OCI-LY3 (cell line): ENCODE results near the gene CACNA1B.
A peak's percentile ranks its signal among the peaks of the same experiment; 100 is the strongest.

Source experiments
- H2AFZ ChIP-seq: fragments of 200-600, 300-600 bp; shearing (Covaris generic); 2 replicates; pipeline ENCODE4 v1.6.0; 2014; ENCODE audit warnings: antibody characterized with exemption, low read depth, low read length
- H3K27ac ChIP-seq: fragments of 200-600, 300-600 bp; sonication (generic); 2 replicates; pipeline ENCODE4 v1.5.1; 2014; ENCODE audit warnings: mild to moderate bottlenecking, low read length, moderate library complexity, mixed read lengths
- H3K27me3 ChIP-seq: fragments of 200-600, 300-600 bp; sonication (generic); 2 replicates; pipeline ENCODE4 v1.6.1; 2014; ENCODE audit warnings: low read depth, low read length, mixed read lengths
- H3K36me3 ChIP-seq: fragments of 200-600, 300-600 bp; sonication (generic); replicated peaks from 2 replicates; pipeline ENCODE3; 2014; ENCODE audit warnings: low read depth, low read length, mixed read lengths
- H3K4me1 ChIP-seq: fragments of 300-600, 200-600 bp; sonication (generic); 2 replicates; pipeline ENCODE4 v1.6.1; 2014; ENCODE audit warnings: low read length, mixed read lengths
- H3K4me2 ChIP-seq: fragments of 200-600, 300-600 bp; sonication (generic); 2 replicates; pipeline ENCODE4 v1.6.1; 2014; ENCODE audit warnings: low read length, mixed read lengths
- H3K4me3 ChIP-seq: fragments of 300-600, 200-600 bp; sonication (generic); 2 replicates; pipeline ENCODE4 v1.5.1; 2014; ENCODE audit warnings: antibody characterized with exemption, mild to moderate bottlenecking, low read length, moderate library complexity
- H3K79me2 ChIP-seq: fragments of 300-600, 200-600 bp; shearing (Covaris generic); 2 replicates; pipeline ENCODE4 v1.6.1; 2014; ENCODE audit warnings: mild to moderate bottlenecking, low read length, mixed read lengths
- H3K9ac ChIP-seq: fragments of 300-600, 200-600 bp; shearing (Covaris generic); 2 replicates; pipeline ENCODE4 v1.6.0; 2014; ENCODE audit warnings: mild to moderate bottlenecking, low read length, moderate library complexity
- H3K9me3 ChIP-seq: fragments of 200-600, 300-600 bp; shearing (Covaris generic); 2 replicates; pipeline ENCODE4 v1.6.1; 2014; ENCODE audit warnings: low read length, mixed read lengths; ENCODE audit not compliant: insufficient read depth
- H4K20me1 ChIP-seq: fragments of 200-600, 300-600 bp; sonication (generic); 2 replicates; pipeline ENCODE4 v1.6.1; 2016; ENCODE audit warnings: low read length, mixed read lengths; ENCODE audit not compliant: insufficient read depth
- EZH2phosphoT487 ChIP-seq: fragments of 200-600 bp; shearing (Covaris generic); IDR thresholded peaks from 2 replicates; pipeline ENCODE4 v1.6.1; 2018; ENCODE audit warnings: antibody characterized with exemption, mixed run types, low read depth
- TF ChIP-seq, protein P1 (sequence below): fragments of 200-600, 300-600 bp; sonication (generic); IDR thresholded peaks from 2 replicates; pipeline ENCODE4 v1.5.1; 2014; ENCODE audit warnings: antibody characterized with exemption, low read length, low read depth

CACNA1B gene

DNA sequence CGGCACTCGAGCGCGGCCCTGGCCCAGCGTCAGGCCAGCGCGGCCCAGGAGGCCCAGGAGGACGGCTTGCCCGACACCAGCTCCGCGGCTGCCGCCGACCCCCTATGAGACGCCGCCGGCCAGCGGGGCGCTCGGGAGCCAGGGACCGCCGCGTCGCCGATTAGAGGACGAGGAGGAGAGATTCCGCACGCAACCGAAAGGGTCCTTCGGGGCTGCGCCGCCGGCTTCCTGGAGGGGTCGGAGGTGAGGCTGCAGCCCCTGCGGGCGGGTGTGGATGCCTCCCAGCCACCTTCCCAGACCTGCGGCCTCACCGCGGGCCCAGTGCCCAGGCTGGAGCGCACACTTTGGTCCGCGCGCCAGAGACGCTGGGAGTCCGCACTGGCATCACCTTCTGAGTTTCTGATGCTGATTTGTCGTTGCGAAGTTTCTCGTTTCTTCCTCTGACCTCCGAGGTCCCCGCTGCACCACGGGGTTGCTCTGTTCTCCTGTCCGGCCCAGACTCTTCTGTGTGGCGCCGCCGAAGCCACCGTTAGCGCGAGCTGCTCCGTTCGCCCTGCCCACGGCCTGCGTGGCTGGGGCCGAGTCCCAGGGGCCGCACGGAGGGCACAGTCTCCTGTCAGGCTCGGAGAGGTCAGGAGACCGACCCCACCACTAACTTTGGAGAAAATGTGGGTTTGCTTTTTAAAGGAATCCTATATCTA lies 42.6 kb upstream of the CACNA1B start:
- Histone ChIP-seq H3K9me3 (no peaks in the 10 kb centered on the region), H3K79me2 (peaks cover 2% of the 10 kb centered on the region; the same call in 1 of the 2 replicates), H3K9ac (no peak overlapping the region), H3K4me2 (no peak overlapping the region), H3K4me3 (no peak overlapping the region), H3K27ac (peak overlapping the region; percentile 98), H4K20me1 (no peaks in the 10 kb centered on the region; the same call in 1 of the 2 replicates), H3K36me3 (peaks cover 63% of the 10 kb centered on the region), H2AFZ (no peak overlapping the region), H3K27me3 (no peaks in the 10 kb centered on the region), H3K4me1 (peaks cover 47% of the 10 kb centered on the region)
- no peak for TF ChIP-seq EZH2phosphoT487

DNA sequence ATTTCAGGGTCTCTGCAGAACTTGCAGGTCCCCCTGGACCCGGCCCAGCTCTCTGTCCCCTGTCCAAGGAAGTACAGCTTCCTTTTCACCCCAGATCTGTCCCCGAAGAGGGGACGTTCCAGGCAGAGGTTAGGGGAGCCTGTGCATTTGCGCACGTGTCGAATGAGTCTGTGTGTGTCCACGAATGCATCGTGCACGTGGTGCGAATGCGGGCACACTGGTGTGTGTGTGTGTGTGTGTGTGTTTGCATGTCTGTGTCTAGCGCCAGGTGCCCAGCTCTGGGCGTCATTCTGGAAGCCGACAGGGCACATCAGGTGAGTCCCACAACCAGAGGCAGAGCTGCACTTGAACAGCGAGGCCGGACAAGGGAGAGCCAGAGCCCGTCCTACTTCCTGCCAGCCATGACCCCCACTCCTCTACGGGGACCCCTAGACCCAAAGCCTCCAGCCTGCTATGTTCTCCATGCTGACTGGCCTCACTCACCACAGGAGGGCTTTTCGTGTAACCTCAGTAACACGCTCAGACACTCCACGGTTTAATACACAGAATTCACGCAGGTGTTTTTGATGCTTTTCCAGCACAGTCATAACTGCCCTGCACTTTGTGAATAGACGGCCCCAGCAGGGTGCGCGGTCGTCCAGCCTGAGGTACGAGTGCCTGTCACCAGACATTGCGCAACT lies 41.3 kb upstream of the CACNA1B start:
- no peaks in the 10 kb centered on the region for H4K20me1 ChIP-seq
- no peaks in the 10 kb centered on the region for H3K27me3 ChIP-seq
- peaks cover 50% of the 10 kb centered on the region for H3K4me1 ChIP-seq
- peaks cover 3% of the 10 kb centered on the region; the same call in 1 of the 2 replicates for H3K9me3 ChIP-seq
- H3K4me2 ChIP-seq = peak overlapping the region; percentile 78
- H3K36me3 ChIP-seq = peaks cover 68% of the 10 kb centered on the region
- peak overlapping the region; percentile 98 for H3K27ac ChIP-seq
- 0 out of 2 replicates have a peak overlapping the region, but pooled peaks have one; percentile 53 for H3K4me3 ChIP-seq
- TF ChIP-seq EZH2phosphoT487 = no peak
- TF ChIP-seq, protein P1, sequence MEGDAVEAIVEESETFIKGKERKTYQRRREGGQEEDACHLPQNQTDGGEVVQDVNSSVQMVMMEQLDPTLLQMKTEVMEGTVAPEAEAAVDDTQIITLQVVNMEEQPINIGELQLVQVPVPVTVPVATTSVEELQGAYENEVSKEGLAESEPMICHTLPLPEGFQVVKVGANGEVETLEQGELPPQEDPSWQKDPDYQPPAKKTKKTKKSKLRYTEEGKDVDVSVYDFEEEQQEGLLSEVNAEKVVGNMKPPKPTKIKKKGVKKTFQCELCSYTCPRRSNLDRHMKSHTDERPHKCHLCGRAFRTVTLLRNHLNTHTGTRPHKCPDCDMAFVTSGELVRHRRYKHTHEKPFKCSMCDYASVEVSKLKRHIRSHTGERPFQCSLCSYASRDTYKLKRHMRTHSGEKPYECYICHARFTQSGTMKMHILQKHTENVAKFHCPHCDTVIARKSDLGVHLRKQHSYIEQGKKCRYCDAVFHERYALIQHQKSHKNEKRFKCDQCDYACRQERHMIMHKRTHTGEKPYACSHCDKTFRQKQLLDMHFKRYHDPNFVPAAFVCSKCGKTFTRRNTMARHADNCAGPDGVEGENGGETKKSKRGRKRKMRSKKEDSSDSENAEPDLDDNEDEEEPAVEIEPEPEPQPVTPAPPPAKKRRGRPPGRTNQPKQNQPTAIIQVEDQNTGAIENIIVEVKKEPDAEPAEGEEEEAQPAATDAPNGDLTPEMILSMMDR = peak; percentile 38
- peak overlapping the region; percentile 92 for H3K9ac ChIP-seq
- no peak overlapping the region for H2AFZ ChIP-seq
- peaks cover 2% of the 10 kb centered on the region; the same call in 1 of the 2 replicates for H3K79me2 ChIP-seq

DNA sequence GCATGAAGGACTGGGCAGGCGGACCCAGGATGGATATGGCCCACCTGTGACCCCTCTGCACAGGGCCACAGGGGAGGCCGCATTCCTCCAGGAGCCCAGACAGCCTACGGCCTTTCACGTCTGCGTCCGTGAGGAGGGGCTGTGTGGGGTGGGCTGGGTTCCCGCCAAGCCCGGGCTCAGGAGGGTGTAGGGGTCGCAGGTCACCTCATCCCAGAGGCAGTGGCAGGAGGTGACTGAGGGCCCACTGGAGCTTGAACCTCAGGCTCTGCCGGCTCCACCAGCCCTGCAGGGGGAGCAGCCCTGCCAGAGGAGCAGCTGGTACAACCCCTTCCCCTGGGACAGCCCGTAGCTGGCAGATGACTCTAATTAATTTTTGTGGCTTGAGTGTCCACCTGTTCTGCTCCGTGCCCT lies 40.7 kb upstream of the CACNA1B start:
- H3K79me2 ChIP-seq = 0 out of 2 replicates have a peak, but pooled peaks cover 2% of the 10 kb centered on the region
- peaks cover 3% of the 10 kb centered on the region; the same call in 1 of the 2 replicates for H3K9me3 ChIP-seq
- H3K27ac ChIP-seq = peak overlapping the region; percentile 98
- peaks cover 50% of the 10 kb centered on the region for H3K4me1 ChIP-seq
- H4K20me1 ChIP-seq = no peaks in the 10 kb centered on the region
- no peak for TF ChIP-seq EZH2phosphoT487
- TF ChIP-seq, protein P1 = peak; percentile 41
- no peak overlapping the region for H2AFZ ChIP-seq
- H3K4me3 ChIP-seq = peak overlapping the region; percentile 53
- H3K9ac ChIP-seq = peak overlapping the region; percentile 92
- H3K27me3 ChIP-seq = no peaks in the 10 kb centered on the region
- peak overlapping the region; percentile 78 for H3K4me2 ChIP-seq
- H3K36me3 ChIP-seq = peaks cover 63% of the 10 kb centered on the region

DNA sequence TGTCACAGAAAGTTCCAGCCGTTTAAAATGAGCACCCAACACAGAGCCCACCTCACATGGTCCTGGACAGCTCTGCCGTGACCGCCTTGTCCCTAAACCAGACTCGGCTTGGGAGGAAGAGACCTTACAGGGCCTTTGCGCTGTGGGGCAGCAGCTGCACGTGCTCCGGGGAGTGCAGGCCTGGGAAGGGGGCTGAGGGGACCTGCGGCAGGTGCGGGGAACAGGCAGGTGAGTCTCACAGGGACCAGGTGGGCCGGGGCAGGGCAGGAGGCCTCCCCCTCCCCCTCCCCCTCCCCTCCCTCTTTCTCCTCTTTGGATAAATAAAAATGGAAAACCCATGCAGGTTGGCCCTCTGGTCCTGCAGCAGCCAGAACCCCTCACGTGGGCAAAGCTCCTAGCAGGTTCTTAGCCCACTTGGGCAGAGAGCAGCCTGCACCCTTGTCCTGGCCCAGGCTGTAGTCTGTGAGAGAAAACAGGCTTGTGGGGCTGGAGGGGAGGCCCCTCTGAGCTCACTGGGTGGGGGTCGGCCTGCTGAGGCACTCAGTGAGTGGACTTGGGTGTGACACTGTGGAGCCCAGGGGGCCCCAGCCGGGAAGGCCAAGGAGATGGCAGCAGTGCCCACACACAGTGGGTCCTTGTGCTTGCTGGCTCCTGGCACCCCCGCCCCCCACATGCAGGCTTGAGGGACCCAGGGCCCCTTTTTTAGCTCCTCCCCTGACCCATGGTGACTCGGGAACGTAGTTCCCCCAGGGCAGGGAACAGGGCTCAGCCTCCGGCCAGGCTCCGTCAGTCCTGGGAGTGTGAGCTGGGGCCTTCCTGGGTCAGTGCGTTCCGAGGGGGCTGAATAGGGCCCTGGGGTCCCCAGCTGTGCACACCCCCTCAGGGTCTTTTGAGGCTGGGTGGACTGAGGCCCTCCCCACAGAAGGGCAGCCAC lies 40.0 kb upstream of the CACNA1B start:
- H3K4me1 ChIP-seq = peaks cover 50% of the 10 kb centered on the region
- peak overlapping the region; percentile 92 for H3K9ac ChIP-seq
- TF ChIP-seq, protein P1 = no peak
- no peak for TF ChIP-seq EZH2phosphoT487
- no peak overlapping the region for H2AFZ ChIP-seq
- peaks cover 56% of the 10 kb centered on the region for H3K36me3 ChIP-seq
- H3K27me3 ChIP-seq = no peaks in the 10 kb centered on the region
- peaks cover 3% of the 10 kb centered on the region; the same call in 1 of the 2 replicates for H3K9me3 ChIP-seq
- peak overlapping the region; percentile 78 for H3K4me2 ChIP-seq
- peak overlapping the region; percentile 53 for H3K4me3 ChIP-seq
- peak overlapping the region; percentile 98 for H3K27ac ChIP-seq
- no peaks in the 10 kb centered on the region for H4K20me1 ChIP-seq
- 0 out of 2 replicates have a peak, but pooled peaks cover 2% of the 10 kb centered on the region for H3K79me2 ChIP-seq
